Thyroid gland (tissue), 4 donors: Measurements from ENCODE around the gene LIN54. TPM values are rescaled to one million over a fixed set of nuclear protein-coding genes. Genes with fewer than 3 reads are reported as not detected.
"Not testable (repeated sequence)": the region's sequence is repeated elsewhere in the genome, so short reads cannot be mapped to it uniquely, and the experiment has no call there.

ENCODE experiments used
- DNase-seq, 2 donors: peaks; one replicate each; pipeline ENCODE4 v3.0.0-alpha.2; 2019
- H3K27ac ChIP-seq, 3 donors: fragments of 200-600 bp; sonication (generic); 1 replicate in 2 of 3; 2 replicates in 1 of 3; pipeline ENCODE4 v1.5.1; 2016 to 2019; ENCODE audit warnings: mild to moderate bottlenecking in 1 of 3, moderate library complexity in 1 of 3
- H3K27me3 ChIP-seq: fragments of 200-600 bp; sonication (generic); one replicate; pipeline ENCODE4 v1.5.1; 2019
- H3K36me3 ChIP-seq, 2 donors: fragments of 200-600 bp; sonication (generic); one replicate each; pipeline ENCODE4 v1.5.1; 2016 to 2019
- H3K4me1 ChIP-seq, 2 donors: fragments of 200-600 bp; sonication (generic); one replicate each; pipeline ENCODE4 v1.5.1; 2017 to 2019
- H3K4me3 ChIP-seq, 3 donors: fragments of 200-600 bp; sonication (generic); replicated peaks in 1 of 3; 1 replicate in 2 of 3; 2 replicates in 1 of 3; pipeline ENCODE4 v1.5.1; 2016; ENCODE audit warnings: mild to moderate bottlenecking in 1 of 3
- H3K9me3 ChIP-seq: fragments of 200-600 bp; sonication (generic); one replicate; pipeline ENCODE4 v1.5.1; 2017
- POLR2A ChIP-seq, 2 donors: fragments of 450-650 bp; IDR thresholded peaks; one replicate each; pipeline ENCODE4 v1.6.1; 2017; ENCODE audit warnings: antibody characterized with exemption in 2 of 2, mild to moderate bottlenecking in 2 of 2, moderate library complexity in 1 of 2
- WGBS, 2 donors: methylation state at CpG; one replicate each; pipeline ENCODE4 v1.1.5; 2017; 5-methylcytosine and 5-hydroxymethylcytosine counted together
- intact Hi-C: fragments of 100-400 bp; cut with DNase I; formaldehyde crosslinking; loops from one replicate; pipeline ENCODE4 v1.15.1; 2023
- total RNA-seq, 4 donors: library from RNA; depleted of rRNA; stranded (reverse); fragments of >200 nt; gene quantifications; one replicate each; pipeline ENCODE4 v1.2.3, GENCODE V29; 2016
- TF ChIP-seq, protein P1 (sequence below), 6 experiments: fragments of 200-600 bp in 3 of 6; fragments of 450-650 bp in 3 of 6; sonication (generic) in 3 of 6; IDR thresholded peaks; one replicate each; pipeline ENCODE4 v1.5.1; 2016 to 2019; ENCODE audit warnings: antibody characterized with exemption in 6 of 6, mild to moderate bottlenecking in 2 of 6, inconsistent platforms in 1 of 6, moderate library complexity in 1 of 6

Gene LIN54
- total RNA-seq, 4 donors from 2014 or later, result 14.8 to 20.8 (median 18.1) TPM

DNA sequence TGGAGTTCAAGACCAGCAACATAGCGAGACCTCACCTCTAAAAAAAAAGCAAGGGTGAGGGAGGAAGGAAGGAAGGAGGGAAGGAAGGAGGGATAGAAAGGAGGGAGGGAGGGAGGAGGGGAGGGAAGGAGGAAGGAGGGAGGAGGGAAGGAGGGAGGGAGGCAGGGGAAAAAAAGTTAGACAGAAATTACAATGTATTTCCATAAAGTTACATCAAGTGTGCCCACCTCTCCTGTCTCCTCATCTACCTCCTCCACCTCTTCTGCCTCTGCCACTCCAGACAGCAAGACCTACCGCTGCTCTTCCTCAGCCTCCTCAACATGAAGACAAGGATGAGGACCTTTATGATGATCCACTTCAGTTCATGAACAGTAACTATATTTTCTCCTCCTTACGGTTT is 8.3 kb downstream of the LIN54 start:
- intact Hi-C loops, result no loop called here
- Histone ChIP-seq H3K27ac (no peak overlapping the region), H3K9me3 (no peaks in the 10 kb centered on the region), H3K4me1 (no peaks in the 10 kb centered on the region), H3K36me3 (no peaks in the 10 kb centered on the region), H3K27me3 (no peaks in the 10 kb centered on the region), H3K4me3 (no peak overlapping the region)
- TF ChIP-seq POLR2A (IDR thresholded peaks at IDR 0.05), result no peak
- TF ChIP-seq, protein P1, sequence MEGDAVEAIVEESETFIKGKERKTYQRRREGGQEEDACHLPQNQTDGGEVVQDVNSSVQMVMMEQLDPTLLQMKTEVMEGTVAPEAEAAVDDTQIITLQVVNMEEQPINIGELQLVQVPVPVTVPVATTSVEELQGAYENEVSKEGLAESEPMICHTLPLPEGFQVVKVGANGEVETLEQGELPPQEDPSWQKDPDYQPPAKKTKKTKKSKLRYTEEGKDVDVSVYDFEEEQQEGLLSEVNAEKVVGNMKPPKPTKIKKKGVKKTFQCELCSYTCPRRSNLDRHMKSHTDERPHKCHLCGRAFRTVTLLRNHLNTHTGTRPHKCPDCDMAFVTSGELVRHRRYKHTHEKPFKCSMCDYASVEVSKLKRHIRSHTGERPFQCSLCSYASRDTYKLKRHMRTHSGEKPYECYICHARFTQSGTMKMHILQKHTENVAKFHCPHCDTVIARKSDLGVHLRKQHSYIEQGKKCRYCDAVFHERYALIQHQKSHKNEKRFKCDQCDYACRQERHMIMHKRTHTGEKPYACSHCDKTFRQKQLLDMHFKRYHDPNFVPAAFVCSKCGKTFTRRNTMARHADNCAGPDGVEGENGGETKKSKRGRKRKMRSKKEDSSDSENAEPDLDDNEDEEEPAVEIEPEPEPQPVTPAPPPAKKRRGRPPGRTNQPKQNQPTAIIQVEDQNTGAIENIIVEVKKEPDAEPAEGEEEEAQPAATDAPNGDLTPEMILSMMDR (IDR thresholded peaks at IDR 0.05), result no peak
- no peak for DNase-seq
- WGBS, 2 donors, result 91 to 92% methylated on average over 3 of the region's 3 CpGs

DNA sequence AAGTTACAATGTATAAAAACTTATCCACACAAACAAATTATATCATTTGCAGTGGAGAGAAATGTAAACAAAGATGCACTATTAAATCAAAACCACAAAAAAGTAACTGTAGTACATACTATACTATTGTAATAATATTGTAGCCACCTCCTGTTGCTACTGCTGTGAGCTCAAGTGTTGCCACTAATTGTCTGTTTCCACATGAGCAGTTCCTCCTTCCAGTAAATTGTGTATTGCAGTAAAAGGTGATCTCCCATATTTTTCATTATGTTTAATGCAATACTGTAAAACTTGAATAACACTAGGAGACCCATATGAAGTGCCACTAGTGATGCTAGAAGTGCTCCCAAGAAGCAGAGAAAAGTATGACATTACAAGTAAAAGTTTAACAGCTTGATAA is 11.7 kb downstream of the LIN54 start:
- intact Hi-C loops, result no loop called here
- H3K4me1 ChIP-seq, result no peaks in the 10 kb centered on the region
- DNase-seq, result no peak
- TF ChIP-seq, protein P1 (IDR thresholded peaks at IDR 0.05), result no peak
- no peak for TF ChIP-seq POLR2A (IDR thresholded peaks at IDR 0.05)
- H3K27ac ChIP-seq, result no peak overlapping the region
- no peaks in the 10 kb centered on the region for H3K36me3 ChIP-seq
- H3K27me3 ChIP-seq, result no peaks in the 10 kb centered on the region
- no peak overlapping the region for H3K4me3 ChIP-seq
- no peaks in the 10 kb centered on the region for H3K9me3 ChIP-seq

DNA sequence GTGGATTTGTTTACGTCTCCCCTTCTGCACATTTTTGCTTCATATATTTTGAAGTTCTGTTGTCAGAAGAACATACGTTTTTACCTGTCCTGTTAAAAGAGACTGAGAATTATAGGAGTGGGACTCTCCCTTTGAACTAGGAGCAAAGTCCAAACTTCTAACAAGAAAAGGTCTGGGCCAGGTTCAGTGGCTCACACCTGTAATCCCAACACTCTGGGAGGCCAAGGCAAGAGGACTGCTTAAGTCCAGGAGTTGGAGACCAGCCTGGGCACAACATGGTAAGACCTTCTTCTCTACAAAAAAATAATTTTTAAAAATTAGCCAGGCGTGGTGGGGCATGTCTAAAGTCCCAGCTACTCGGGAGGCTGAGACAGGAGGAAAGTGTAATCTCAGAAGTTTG is 15.8 kb downstream of the LIN54 start:
- TF ChIP-seq, protein P1 (IDR thresholded peaks at IDR 0.05), result no peak
- no peak for TF ChIP-seq POLR2A (IDR thresholded peaks at IDR 0.05)
- WGBS, 2 donors, result 73 to 74% methylated on average over 4 of the region's 4 CpGs
- H3K4me3 ChIP-seq, result no peak overlapping the region
- H3K27me3 ChIP-seq, result no peaks in the 10 kb centered on the region
- no peaks in the 10 kb centered on the region for H3K9me3 ChIP-seq
- H3K36me3 ChIP-seq, result no peaks in the 10 kb centered on the region
- intact Hi-C loops, result no loop called here
- H3K27ac ChIP-seq, result no peak overlapping the region
- DNase-seq, result no peak
- H3K4me1 ChIP-seq, result peaks cover 0 to under 1% of the 10 kb centered on the region in 2 donors

DNA sequence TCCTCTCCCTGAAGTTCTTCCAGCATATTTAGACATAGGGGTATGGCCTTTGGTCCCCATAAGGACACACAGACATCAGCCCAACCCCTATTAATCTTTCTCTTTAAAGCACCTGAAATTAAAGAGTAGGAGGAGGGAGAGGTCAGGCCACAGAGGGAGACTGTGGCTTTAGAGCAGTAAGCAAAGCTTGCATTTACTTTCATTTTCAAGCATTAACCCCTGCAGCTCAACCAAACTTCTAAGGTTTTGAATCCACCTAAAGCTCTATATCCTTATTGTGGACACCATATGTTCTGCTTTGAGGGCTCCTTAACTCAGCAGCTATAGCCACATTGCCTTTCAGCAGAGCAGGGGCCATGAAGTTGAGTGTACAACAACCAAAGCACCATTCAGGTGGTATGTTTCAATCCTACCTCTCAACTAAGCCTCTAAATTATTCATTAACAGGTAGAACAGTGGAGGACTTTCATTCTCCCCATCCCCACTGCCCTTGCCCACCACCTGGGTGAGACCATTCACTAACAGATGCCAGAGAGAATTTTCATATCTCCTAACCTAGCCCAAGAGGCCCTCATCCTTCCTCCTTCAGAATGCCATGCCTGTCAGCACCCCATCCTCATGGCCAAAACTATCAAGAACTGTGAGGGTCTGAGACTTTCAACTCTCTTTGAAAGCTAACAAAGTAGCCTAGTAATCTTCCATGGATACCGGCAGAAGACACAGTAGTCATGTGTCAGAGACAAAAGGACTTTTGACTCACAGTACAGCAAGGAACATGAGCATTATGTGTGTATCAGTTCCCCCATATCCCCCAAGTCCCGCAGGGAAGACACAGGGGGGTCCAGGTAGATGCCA is 20.8 kb downstream of the LIN54 start:
- 94 to 96% methylated on average over 2 of the region's 2 CpGs for WGBS, 2 donors
- no peaks in the 10 kb centered on the region for H3K36me3 ChIP-seq
- no peak overlapping the region for H3K4me3 ChIP-seq
- TF ChIP-seq POLR2A (IDR thresholded peaks at IDR 0.05), result no peak
- TF ChIP-seq, protein P1 (IDR thresholded peaks at IDR 0.05), result no peak
- H3K27ac ChIP-seq, result no peak overlapping the region
- H3K4me1 ChIP-seq, result peaks cover 0 to 6% of the 10 kb centered on the region in 2 donors
- H3K9me3 ChIP-seq, result no peaks in the 10 kb centered on the region
- DNase-seq, result no peak
- no peaks in the 10 kb centered on the region for H3K27me3 ChIP-seq
- intact Hi-C loops, result no loop called here

DNA sequence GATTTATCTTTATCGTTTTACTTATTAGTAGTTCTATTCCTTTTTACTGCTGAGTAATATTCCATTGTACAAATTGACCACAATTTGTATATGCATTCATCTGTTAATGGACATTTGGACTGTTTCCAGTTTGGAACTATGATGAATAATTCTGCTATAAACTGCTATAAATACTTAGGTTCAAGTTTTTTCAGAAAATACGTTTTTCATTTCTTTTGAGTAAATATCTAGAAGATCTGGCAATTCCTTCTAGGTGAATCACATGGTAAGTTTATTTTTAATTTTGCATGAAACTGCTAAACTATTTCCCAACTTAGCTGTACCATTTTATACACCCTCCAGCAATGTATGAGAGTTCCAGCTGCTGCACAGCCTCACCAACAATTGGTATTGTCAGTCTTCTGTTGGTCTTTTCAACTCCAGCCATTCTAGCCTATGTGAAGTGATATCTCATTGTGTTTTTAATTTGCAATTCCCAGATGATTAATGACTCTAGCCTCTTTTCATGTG is 22.2 kb downstream of the LIN54 start:
- peaks cover 0 to 6% of the 10 kb centered on the region in 2 donors for H3K4me1 ChIP-seq
- intact Hi-C loops, result no loop called here
- no peak for TF ChIP-seq POLR2A (IDR thresholded peaks at IDR 0.05)
- TF ChIP-seq, protein P1 (IDR thresholded peaks at IDR 0.05), result no peak
- no peaks in the 10 kb centered on the region for H3K36me3 ChIP-seq
- H3K4me3 ChIP-seq, result no peak overlapping the region
- no peak overlapping the region for H3K27ac ChIP-seq
- H3K27me3 ChIP-seq, result no peaks in the 10 kb centered on the region
- no peaks in the 10 kb centered on the region for H3K9me3 ChIP-seq
- 89 to 93% methylated on average over 2 of the region's 2 CpGs for WGBS, 2 donors
- DNase-seq, result no peak

DNA sequence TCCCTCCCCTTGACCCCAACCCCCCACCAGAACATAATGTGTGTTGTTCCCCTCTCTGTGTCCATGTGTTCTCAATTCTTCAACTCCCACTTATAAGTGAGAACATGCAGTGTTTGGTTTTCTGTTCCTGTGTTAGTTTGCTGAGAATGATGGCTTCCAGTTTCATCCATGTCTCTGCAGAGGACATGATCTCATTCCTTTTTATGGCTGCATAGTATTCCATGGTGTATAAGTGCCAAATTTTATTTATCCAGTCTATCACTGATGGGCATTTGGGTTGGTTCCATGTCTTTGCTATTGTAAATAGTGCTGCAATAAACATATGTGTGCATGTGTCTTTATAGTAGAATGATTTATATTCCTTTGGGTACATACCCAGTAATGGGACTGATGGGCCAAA is 23.1 kb downstream of the LIN54 start:
- intact Hi-C loops, DNase-seq, H3K36me3 ChIP-seq, H3K4me1 ChIP-seq, H3K27ac ChIP-seq, H3K9me3 ChIP-seq, H3K4me3 ChIP-seq, H3K27me3 ChIP-seq: not testable (repeated sequence)
